C4-2B (cell line): Measurements from ENCODE around the gene PADI1.

ENCODE experiments used
- CTCF ChIP-seq: fragments of 450-650 bp; conservative IDR thresholded peaks from 2 replicates; pipeline ENCODE4 v1.5.1; 2017; ENCODE audit warnings: mild to moderate bottlenecking
- ZFX ChIP-seq: fragments of 450-650 bp; IDR thresholded peaks from 2 replicates; pipeline ENCODE4 v1.6.1; 2017

- TF ChIP-seq CTCF: no peak
- no peak for TF ChIP-seq ZFX
These were observed 17.6 kb downstream of the PADI1 start for GRCh38 chr1:17222557-17222956.
